Upper lobe of right lung (tissue), 1 donor: ENCODE measurements around the gene ZMYND15. TPM values are rescaled to one million over a fixed set of nuclear protein-coding genes. Genes with fewer than 3 reads are reported as not detected.
"Not testable (repeated sequence)": the region's sequence is repeated elsewhere in the genome, so short reads cannot be mapped to it uniquely, and the experiment has no call there.

Source experiments
- ATAC-seq: fragments of 200-7000 bp; cut with Tn5 transposase; one replicate; pipeline ENCODE4 v1.9.1; 2020; ENCODE audit warnings: mild to moderate bottlenecking, moderate library complexity
- DNase-seq: peaks from one replicate; pipeline ENCODE4 v3.0.0-alpha.2; 2020
- H3K27ac ChIP-seq: fragments of 200-600 bp; one replicate; pipeline ENCODE4 v1.8.0; 2022
- H3K27me3 ChIP-seq: fragments of 200-600 bp; one replicate; pipeline ENCODE4 v1.8.0; 2022; ENCODE audit warnings: mild to moderate bottlenecking
- H3K36me3 ChIP-seq: fragments of 200-600 bp; one replicate; pipeline ENCODE4 v1.8.0; 2022
- H3K4me1 ChIP-seq: fragments of 200-600 bp; one replicate; pipeline ENCODE4 v1.8.0; 2022
- H3K4me3 ChIP-seq: fragments of 200-600 bp; one replicate; pipeline ENCODE4 v1.8.0; 2022; ENCODE audit warnings: mild to moderate bottlenecking
- H3K9me3 ChIP-seq: fragments of 200-600 bp; one replicate; pipeline ENCODE4 v1.8.0; 2022
- intact Hi-C: fragments of 100-400 bp; cut with DNase I; formaldehyde crosslinking; loops from one replicate; pipeline ENCODE4 v1.11.0; 2022
- long read RNA-seq: library from polyadenylated mRNA; unstranded; transcript quantifications from one replicate; pipeline ENCODE4 v2.0.0, GENCODE V29; 2021
- total RNA-seq: library from RNA; stranded (reverse); fragmentation: NEBNext Ultra II Directional; extraction: Animal tissue kit (Norgen Biotek cat#: 25700); gene quantifications from one replicate; pipeline ENCODE4 v1.2.1, GENCODE V29; 2021
- TF ChIP-seq, protein P1 (sequence below): fragments of 200-600 bp; IDR thresholded peaks from one replicate; pipeline ENCODE4 v1.8.0; 2022; ENCODE audit warnings: antibody characterized with exemption
- donor health status: DM: no; HTN: yes; CAD: no; lungs with severe emphysema.

Gene ZMYND15, protein sequence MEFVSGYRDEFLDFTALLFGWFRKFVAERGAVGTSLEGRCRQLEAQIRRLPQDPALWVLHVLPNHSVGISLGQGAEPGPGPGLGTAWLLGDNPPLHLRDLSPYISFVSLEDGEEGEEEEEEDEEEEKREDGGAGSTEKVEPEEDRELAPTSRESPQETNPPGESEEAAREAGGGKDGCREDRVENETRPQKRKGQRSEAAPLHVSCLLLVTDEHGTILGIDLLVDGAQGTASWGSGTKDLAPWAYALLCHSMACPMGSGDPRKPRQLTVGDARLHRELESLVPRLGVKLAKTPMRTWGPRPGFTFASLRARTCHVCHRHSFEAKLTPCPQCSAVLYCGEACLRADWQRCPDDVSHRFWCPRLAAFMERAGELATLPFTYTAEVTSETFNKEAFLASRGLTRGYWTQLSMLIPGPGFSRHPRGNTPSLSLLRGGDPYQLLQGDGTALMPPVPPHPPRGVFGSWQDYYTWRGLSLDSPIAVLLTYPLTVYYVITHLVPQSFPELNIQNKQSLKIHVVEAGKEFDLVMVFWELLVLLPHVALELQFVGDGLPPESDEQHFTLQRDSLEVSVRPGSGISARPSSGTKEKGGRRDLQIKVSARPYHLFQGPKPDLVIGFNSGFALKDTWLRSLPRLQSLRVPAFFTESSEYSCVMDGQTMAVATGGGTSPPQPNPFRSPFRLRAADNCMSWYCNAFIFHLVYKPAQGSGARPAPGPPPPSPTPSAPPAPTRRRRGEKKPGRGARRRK
- 9.6 TPM for total RNA-seq
- long read RNA-seq, partial matches to known transcripts, result 2 of 21 reads
- long read RNA-seq, other reads (novel, unspliced or antisense), result 15 of 21 reads

DNA sequence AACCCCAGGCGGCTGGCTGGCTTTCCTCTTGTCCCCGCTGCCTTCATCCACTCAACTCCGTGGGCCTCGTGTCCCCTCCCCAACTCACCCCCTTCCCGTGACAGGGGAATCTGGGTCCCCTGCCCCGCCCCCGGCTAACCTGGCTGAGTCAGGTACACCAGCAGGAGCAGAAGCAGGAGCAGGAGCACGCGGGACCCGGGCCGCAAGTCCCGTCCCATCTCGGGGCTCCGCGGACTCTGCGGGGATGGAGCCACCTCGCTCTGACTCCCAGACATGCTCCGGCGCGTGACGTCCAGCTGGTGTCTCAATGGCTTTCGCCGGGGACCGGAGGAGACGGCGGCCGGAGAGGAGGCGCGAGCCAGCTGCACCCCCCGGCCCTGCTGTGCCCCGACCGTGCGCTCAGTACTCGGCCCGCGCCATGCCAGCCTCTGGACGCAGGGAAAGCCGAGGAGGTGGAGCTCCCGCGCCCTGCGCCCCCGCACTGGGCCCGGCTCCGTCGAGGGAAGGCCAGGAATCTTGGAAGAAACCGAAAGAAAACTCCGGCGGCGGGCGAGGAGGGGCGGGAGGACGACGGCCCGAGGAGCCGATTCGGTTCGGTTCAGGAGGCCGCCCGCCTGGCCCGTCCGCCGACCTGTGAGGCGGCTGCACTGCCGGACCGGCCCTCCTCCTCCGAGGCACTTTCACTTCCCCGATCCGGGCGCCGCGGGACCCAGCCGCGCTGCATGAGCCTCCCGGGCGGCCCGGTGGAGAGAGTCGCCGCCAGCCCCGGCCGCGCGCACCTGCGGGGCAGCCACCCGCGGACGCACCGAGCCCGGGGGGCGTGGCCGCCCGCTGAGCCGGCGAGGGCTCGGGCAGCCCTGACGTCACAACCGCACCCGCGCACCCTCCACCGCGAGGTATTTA is at the start of gene ZMYND15, which contains the start of gene CXCL16:
Gene ZMYND15, plus strand, starts transcription at position 712 of the 903 bp plus-strand sequence. CDS start 716 bp downstream, outside the sequence.
Gene CXCL16, minus strand, starts transcription at position 807 of the 903 bp plus-strand sequence. Its CDS starts 589 bp downstream, at position 218.
- Histone ChIP-seq H3K27me3 (no peaks in the 10 kb centered on the region), H3K9me3 (no peaks in the 10 kb centered on the region), H3K27ac (peak within 1 kb of the TSS; percentile 89), H3K36me3 (peaks cover 9% of the 10 kb centered on the region), H3K4me3 (peak within 1 kb of the TSS; percentile 90), H3K4me1 (no peaks in the 10 kb centered on the region)
- TF ChIP-seq, protein P1, sequence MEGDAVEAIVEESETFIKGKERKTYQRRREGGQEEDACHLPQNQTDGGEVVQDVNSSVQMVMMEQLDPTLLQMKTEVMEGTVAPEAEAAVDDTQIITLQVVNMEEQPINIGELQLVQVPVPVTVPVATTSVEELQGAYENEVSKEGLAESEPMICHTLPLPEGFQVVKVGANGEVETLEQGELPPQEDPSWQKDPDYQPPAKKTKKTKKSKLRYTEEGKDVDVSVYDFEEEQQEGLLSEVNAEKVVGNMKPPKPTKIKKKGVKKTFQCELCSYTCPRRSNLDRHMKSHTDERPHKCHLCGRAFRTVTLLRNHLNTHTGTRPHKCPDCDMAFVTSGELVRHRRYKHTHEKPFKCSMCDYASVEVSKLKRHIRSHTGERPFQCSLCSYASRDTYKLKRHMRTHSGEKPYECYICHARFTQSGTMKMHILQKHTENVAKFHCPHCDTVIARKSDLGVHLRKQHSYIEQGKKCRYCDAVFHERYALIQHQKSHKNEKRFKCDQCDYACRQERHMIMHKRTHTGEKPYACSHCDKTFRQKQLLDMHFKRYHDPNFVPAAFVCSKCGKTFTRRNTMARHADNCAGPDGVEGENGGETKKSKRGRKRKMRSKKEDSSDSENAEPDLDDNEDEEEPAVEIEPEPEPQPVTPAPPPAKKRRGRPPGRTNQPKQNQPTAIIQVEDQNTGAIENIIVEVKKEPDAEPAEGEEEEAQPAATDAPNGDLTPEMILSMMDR, result no peak
- intact Hi-C loops, result loop anchor here (10.0 kb wide), 1 partner anchor 45 kb away; the partner anchor contains the start of genes GLTPD2 and VMO1
- DNase-seq (peak; percentile 88), ATAC-seq (peak; percentile 76)

DNA sequence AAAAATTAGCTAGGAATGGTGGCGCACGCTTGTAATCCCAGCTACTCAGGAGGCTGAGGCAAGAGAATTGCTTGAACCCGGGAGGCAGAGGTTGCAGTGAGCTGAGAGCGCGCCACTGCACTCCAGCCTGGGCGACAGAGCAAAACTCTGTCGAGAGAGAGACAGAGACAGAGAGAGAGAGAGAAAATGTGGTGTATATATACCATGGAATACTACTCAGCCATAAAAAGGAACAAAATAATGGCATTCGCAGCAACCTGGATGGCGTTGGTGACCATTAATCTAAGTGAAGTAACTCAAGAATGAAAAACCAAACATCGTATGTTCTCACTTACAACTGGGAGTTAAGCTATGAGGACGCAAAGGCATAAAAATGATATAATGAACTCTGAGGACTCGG is 49.8 kb upstream of the ZMYND15 start:
- H3K4me1 ChIP-seq, H3K27me3 ChIP-seq, H3K9me3 ChIP-seq, H3K27ac ChIP-seq, H3K4me3 ChIP-seq, intact Hi-C loops, DNase-seq, ATAC-seq: not testable (repeated sequence)
- H3K36me3 ChIP-seq, result peaks cover 24% of the 10 kb centered on the region

DNA sequence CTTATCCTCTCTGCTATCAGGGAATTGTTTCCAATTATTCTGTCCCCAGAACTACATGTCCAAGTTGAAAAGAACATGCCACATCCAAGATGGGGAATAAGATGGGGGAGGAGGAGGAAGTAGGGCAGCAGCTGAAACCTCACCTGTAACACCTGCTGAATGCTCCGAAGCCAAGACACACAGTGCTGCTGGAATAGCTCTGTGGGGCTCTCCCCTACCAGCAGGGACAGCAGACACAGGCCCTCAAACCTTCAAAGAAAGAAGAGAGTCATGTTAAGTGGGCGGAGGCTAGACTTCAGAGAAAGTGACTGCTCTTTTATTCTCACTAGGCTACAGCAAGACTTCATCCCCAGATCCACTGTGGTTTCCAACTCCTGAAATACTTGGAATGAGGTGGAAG is 48.9 kb upstream of the ZMYND15 start:
- Histone ChIP-seq H3K9me3 (no peaks in the 10 kb centered on the region), H3K4me1 (no peaks in the 10 kb centered on the region), H3K27ac (no peak overlapping the region), H3K4me3 (no peak overlapping the region), H3K36me3 (peaks cover 19% of the 10 kb centered on the region), H3K27me3 (no peaks in the 10 kb centered on the region)
- ATAC-seq (no peak), DNase-seq (no peak)
- intact Hi-C loops, result no loop called here
- TF ChIP-seq, protein P1, result no peak

DNA sequence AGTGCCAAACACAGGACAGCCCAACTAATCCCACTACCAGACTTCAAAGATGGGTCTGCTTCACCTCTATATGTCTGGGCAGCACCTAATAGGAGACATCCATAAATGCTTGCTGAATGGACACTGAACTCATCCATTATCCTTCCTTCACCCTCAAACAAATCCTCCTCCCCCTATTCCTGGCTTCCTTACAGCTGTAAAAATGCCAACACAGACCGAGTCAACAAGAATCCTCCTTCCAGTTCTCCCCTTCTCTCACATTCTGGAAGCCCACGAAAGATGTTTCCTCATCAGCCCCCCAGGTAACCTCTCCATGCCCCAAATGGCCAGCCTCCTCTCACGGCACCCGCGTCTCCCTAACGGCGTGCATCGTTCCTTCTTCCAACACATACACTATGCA is 47.9 kb upstream of the ZMYND15 start:
- no peaks in the 10 kb centered on the region for H3K27me3 ChIP-seq
- TF ChIP-seq, protein P1, result no peak
- no peak overlapping the region for H3K27ac ChIP-seq
- intact Hi-C loops, result no loop called here
- H3K4me1 ChIP-seq, result no peaks in the 10 kb centered on the region
- H3K4me3 ChIP-seq, result no peak overlapping the region
- peaks cover 19% of the 10 kb centered on the region for H3K36me3 ChIP-seq
- DNase-seq (no peak), ATAC-seq (no peak)
- no peaks in the 10 kb centered on the region for H3K9me3 ChIP-seq

DNA sequence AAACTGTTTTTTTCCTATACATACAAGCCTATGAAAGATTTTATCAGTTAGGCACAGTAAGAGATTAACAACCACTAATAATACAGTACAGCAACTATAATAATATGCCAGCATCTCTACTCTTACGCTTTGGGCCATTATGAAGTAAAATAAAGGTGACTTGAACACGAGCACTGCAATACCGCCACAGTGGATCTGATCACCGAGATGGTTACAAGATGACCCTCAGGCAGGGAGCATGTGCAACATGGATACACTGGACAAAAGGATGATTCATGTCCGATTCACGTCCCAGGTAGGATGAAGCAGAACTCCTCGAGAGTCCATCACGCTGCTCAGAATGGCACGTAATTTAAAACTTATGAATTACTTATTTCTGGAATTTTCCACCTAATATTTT is 46.2 kb upstream of the ZMYND15 start:
- ATAC-seq, result no peak
- TF ChIP-seq, protein P1, result no peak

More for the DNA sequence above, 46.2 kb upstream of the ZMYND15 start:
- no peak for DNase-seq
- H3K27me3 ChIP-seq, result no peaks in the 10 kb centered on the region
- no peak overlapping the region for H3K4me3 ChIP-seq
- peaks cover 15% of the 10 kb centered on the region for H3K36me3 ChIP-seq
- H3K9me3 ChIP-seq, result no peaks in the 10 kb centered on the region
- H3K27ac ChIP-seq, result no peak overlapping the region
- intact Hi-C loops, result no loop called here
- H3K4me1 ChIP-seq, result no peaks in the 10 kb centered on the region
